ENCODE measurements around the gene ARHGEF28.

ARHGEF28 gene

DNA sequence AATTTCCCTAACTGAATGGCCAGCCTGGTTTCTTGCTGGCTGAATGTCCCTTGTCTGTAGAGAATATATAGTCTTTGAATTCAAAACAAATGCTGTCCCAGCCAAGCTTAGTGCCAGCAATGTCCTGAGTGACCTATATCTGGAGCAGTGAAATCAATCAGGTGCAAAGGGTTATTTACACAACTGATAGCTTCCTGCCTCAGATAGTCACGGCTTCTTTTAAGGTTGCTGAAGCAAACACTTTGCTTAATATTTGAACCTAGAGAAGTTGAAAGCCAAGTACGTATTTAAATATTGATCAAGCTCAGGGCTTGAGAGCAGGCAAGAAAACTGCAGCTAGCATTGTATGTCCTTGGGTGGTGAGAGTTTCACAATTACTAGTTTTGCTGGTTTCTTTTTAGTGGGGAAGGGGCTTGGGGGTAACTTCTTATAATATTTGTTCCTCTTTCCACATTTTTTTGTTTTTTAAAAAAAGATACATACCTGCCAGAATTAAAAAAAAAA, 2.0 kb upstream of the ARHGEF28 start:
- no peak for DNase-seq

DNA sequence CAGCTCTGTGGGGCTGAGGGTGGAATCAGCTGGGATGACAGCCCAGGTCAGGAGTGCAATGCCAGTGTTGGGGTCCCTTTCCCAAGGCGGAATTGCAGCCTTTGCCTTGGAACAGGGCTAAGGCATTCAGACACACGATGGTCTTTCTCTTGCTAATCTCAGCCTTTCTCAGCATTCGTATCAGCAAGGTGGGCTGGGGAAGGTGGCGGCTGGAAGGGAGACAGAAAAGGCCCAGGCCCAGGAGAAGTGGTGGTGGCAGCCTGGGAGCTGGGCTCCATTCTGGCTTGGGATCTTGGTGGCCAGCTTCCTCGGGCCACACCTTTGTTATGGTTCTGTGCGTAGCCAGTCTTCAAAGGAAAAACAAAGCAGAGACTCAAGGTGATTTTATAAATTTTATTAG, 1.1 kb upstream of the ARHGEF28 start:
- DNase-seq: no peak

DNA sequence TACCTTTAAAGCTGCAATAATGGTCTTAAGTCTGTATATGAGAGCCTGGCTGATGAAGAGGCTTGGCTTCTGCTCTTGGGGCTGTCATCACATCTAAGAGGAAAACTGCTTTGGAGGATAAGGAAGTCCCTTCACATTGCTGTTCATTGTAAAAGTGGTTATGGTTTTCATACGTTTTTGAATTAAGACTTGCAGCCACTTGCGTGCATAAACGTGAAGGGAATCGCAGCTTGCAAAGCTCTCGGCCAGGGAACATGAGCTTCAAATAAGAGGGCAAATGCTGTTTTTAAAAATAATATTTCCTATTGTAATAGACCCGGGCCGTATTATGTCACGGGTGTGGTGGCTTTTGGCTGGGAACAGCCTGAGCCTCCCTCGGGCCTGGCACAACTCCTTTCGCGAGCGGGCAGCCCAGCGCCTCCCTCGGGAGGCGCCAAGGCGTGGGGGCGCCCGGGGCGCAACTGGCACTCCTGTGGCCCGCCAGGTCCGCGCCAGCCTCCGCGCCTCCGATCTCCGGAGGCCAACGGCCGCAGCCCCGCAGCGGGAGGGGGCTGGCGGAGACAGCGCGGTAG, 538 bp upstream of the ARHGEF28 start:
- DNase-seq: no peak

DNA sequence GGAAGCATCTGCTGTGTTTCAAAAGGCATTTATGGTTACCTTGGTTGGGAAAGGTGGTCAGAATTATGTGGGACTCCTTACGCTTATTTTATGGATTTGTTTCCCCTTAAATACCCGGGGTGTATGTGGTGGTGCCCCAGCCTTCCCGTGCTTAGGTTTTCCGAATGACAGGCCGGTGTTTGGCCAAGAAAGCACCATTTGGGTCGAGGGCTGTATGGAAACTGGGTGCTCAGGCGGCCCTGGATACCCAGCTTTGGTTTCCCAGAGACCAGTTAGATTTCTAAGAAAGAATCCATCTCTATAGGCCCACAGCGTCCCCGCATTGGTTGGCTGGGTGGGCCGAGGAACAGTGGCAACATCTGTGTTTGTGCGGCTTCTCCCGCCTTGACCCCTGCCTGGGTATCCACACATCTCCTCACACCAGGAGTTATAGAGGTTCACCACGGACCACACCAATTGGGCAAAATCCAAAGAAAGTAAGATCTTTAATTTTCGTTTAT, 868 bp downstream of the ARHGEF28 start:
- no peak for DNase-seq

DNA sequence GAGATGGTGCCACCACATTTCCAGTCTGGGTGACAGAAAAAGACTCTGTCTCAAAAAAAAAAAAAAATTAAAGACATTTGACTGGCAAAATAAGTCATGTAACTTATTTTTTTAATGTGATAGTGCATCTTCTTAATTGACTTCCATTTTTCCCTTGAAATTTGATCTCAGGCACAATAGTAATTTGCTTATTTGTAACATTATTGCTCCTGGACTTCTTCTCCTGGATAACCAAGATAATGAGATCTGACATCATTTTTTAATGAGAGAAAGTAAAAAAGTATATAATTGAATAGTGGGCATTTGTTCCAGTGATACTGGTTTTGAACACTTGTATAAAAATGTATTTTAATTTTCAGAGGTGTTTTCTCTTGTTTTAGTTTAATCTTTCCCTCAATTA, 3.5 kb downstream of the ARHGEF28 start:
- no peak for DNase-seq

DNA sequence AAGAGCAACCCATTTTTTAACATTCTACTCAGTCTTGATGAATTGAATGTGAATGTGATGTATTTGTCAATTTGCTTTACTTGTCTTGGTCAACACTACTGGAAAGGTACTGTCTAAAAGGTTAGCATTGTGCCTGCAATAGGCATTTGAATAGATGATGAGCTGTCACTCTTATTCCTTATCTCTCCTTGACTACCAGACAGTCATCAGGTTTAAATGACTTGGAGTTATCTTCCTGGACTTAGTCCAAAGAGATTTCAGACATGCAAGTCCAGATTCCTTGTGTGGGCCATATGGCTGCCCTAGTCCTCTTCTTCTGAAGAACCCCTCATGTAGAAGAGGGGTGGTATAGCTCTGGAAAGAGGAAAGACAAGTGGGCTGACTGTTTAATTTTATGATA, 4.8 kb downstream of the ARHGEF28 start:
- DNase-seq: no peak

DNA sequence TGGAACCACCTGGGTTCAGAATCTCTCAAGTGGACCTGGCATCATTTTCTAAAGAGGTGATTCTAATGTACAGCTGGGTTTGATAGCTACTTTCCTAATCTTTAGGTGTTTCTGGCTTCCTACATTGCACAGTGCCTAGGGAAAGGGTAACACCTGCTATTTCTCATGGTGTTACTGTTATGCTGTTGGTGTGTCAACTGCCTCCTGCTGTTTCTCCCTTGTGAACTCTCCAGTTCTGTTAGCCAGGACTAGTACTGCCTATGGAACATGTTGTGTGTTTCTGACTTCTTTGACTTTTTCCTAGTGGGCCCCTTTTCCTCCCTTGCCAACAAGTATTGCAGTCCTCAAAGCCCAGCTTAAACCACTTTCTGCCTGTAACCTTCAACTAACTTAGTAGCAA, 5.5 kb downstream of the ARHGEF28 start:
- DNase-seq: no peak

DNA sequence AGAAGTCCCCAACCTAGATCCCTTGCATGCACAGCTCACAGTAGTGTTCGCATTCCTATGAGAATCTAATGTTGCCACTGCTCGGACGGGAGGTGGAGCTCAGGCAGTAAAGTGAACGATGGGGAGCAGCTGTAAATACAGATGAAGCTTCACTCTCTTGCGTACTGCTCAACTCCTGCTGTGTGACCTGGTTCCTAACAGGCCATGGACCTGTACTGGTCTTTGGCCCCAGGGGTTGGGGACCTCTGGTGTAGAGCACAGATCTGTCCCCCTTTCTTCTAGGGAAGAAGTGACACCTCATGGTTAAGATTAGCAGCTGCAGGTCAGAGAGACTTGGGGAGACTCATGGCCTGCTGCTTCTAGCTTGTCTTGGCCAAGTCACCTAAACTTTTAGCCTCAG, 7.1 kb downstream of the ARHGEF28 start:
- DNase-seq: no peak

DNA sequence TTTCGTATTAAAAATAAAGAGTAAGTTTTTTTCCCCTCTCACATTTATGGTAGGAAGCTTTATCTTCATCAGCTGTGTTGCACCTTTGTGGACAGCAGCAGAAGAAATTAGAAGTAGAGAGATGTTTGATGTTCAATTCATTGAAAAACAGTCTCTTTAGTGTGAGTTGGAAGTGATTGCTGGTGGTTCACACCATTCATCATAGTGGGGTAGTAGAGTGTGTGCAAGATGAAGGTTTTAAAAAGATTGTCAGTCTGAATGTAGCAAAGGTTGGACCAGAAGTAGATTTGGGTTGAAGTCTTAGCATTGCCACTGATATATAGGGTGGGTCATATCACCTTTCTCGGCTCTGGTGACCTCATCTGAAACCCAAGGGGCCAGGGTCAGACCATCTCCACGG, 10.4 kb downstream of the ARHGEF28 start:
- no peak for DNase-seq

DNA sequence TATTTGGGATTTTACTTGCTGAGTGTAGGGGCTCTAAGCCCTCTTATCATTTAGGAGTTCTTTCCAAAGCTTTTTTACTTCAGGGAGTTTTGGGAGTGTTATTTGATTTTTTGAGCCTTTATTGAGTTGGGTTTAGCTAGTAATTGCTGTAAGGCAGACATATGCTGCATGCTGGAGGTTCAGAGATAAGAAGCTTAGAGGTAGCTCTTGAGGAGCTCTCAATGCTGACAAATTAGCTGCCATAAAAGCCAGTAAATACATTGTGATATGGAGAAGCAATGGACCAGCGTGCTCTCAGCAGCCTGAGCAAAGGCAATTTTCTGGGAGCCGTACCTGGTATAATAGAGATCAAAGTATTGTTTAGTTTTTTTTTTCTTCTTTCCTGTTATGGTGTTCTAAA, 11.6 kb downstream of the ARHGEF28 start:
- no peak for DNase-seq

DNA sequence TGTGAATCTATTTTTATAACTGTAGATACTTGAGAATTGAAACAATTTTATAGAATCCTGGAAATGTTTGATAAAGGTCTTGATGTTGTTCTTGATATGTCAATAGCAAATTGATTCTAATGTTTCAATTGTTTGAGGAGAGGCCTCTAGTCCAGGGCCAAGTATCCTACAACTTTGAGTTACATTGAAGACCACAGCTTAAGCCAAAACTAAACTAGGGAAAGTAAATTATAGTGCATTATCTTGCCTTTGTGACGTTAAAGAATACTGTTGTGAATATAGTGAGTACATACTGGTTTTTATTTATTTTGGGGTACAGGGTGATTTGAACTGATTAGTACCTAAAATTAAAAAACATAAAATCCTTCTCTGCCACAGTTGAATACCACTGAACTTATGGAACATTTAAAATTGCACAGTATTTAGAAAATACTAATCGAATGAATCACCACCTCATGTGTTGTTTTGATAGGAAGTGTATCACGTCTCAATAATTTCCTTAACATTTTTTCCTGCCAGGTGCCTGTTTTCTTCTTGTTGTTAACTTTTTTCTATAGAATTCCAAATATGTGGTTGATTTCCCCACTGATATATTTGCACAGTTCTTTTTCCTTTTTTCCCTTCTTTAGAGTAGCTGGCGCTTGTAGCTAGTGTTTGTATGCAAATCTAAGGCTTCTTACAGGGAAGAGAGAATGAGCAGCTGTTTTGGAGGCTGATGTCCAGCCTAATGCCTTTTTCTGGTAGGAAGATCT, 12.5 kb downstream of the ARHGEF28 start:
- DNase-seq: no peak

DNA sequence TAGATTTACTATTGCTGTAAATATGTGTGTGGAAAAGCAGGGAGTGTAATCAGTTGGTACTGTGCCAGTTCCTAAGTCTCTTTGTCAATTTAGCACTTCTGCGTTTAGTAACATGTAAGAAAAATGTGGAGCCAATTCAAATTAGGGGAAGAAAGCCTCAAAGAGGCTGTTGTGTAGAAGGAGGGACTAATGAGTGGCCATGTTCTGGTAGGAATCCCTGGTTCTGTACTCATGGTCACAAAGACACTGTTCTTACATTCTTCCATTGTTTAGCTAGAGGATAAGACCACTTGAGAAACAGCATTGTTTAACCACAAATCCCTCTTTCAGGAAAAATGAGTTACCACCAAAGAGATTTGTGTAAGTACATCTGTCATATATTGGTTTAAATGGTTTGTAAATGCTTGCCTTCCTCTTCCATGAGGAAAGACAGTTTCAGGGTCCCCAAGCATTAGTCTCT, 14.9 kb downstream of the ARHGEF28 start:
- DNase-seq: no peak

DNA sequence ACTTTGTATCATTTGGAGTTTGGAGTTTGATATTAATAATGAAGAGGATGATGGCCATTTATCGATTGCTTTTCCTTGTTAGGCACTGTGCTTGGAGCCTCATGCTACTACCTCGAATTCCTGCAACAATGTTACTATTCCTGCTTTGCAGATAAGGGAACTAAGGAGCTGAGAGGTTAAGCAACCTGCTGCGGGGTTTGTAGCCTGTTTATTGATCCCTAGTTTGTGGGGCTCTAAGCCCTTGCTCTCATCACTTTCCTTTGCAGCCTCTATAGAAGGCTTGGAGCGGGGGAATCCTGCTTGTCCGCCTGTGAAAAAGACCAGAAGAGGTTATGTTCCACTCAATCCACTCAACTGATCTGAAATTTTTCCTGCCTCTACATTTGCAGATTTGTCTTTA, 15.8 kb downstream of the ARHGEF28 start:
- no peak for DNase-seq

DNA sequence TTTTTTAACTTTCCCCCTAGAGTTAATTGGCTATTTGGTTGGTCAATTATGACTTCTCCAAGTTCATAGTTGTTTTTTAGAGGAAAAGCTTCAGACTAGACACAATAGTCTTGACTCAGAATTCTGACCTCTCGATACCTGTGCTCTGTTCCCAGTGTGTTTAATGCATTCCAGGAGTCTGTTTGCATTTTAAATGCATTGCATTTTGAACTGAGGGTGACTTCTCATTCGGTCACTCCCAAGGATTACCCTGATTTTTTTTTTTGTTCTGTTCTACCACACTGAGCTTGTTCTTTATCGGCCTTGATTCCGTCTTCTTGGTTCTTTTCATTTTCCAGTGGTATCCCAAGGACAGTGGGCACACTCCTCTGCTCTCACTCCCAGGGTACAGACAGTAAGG, 16.3 kb downstream of the ARHGEF28 start:
- DNase-seq: no peak

DNA sequence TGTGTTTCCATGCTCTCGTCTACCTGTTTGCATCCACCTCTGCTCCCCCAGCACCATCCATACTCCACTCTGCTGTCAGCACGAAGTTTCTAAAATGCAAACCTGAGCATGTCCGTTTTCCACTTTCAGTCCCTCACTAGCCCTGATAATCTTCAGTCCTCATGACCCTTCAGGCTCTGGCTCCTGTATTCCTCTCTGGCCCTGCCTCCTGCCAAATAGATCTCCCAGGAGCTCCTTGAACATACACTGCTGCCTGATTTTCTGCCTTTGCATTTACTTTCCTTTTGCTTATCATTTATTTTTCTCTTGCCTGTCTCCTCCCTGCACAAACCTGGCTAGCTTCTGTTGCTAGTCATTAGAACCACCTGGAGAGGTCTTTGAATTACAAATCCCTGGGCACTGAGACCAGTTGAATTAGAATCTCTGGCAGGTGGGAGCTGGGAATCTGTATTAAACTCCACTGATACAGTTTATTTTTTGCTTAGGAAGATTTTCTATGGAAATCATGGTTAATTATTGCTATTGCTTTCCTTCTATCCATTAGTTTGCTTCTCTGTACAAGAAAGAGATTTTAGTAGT, 18.5 kb downstream of the ARHGEF28 start:
- no peak for DNase-seq

DNA sequence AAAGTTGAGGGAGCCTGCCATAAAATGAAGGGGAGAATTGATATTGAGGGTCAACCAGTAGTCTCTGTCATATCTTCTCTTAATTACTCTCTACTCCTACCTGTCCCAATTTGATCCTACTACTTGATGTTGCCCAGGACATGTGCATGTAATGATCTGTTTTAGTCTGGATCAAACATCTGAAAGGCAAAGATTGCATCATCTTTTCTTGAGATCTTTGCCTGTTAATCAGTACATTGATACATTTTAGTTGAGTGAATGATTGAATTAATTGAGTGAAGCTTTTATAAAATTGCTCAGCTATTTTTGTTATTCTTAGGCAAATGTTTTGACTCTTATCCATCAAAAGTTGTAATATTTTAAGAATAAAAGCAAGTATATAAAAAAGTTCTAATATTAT, 21.7 kb downstream of the ARHGEF28 start:
- DNase-seq: no peak

DNA sequence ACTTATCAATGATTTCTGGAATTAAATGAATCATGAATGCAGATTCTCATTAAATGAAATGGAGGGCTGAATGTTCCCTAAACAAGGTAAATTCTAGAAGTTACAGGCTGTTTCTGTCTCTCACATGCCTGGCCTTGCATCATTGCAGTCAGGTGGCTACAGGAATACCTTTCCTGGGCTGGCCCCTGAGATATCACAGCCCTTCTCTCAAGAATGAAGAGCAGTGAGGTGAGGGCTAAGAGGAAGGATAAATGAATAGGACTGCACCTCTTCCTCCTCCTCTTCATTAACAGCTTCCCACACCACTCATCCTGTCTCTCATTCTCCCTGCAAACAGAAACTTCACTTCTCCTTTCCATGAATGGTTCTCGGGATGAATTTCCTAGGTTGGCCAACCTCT, 22.5 kb downstream of the ARHGEF28 start:
- DNase-seq: no peak

DNA sequence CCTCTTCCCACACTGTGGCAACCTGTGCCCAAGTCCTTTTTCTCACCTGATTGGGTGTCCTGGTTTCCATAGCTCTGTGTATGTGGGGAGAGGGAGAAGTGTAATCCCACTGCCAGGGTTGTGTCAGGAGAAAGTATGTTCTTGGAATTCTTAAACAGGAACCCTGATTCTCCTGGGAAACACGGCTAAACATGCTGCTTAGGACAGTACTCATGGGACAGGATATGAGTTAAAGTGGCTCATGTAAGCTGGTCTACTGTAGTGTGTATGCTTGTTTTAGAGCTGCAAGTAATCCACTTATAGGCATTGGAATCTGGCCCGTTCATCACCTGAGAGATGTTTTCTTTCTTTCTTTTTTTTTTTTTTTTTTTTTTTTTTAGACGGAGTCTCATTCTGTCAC, 23.9 kb downstream of the ARHGEF28 start:
- DNase-seq: no peak

DNA sequence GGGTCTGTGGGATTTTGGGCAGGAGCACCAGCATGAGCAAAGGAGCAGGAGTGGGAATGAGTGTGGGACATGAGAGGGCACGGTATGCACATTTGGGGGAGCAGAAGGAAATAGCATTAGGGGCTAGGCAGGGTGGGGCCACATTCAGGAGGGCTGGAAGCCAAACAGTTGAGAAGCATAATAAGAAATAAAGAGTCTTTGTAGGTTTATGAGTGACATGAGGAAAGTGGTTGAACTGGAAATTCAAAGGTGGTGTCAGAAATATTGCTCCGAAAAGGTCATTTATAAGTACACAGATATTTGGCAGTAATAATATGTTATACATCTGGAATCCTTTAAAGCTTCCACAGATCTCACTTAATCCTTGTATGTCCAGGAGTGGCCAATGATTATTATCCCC, 26.4 kb downstream of the ARHGEF28 start:
- DNase-seq: no peak

DNA sequence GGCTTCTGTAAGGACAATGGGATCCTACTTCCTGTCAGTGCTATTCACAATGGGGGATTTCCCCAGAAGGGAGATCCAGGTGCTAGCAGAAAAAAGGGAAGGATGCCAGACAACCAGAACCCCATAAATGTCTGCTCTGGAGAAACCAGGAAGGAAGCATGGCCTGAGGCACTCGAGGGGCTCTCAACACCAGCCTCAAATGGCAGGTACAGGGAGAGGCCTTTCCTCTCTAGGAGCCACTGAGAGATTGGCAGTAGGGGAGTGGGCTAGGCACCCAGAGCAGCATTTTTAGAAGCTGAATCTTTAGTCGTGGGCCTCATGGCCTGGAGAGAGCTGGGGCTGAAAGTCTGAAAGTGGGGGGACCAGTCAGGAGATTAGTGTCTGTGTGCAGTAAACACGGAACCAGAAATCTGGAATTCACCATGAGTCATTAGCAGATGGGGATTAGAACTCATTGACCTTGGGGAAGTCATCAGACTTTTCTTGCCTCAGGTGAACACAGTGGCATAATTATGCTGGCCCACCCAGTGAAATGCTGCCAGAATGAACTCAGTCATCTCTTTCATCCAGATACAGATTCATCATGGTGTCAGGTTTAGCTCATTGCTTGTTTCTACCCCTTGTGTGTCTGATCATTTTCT, 28.3 kb downstream of the ARHGEF28 start:
- peak; percentile 88 for DNase-seq

DNA sequence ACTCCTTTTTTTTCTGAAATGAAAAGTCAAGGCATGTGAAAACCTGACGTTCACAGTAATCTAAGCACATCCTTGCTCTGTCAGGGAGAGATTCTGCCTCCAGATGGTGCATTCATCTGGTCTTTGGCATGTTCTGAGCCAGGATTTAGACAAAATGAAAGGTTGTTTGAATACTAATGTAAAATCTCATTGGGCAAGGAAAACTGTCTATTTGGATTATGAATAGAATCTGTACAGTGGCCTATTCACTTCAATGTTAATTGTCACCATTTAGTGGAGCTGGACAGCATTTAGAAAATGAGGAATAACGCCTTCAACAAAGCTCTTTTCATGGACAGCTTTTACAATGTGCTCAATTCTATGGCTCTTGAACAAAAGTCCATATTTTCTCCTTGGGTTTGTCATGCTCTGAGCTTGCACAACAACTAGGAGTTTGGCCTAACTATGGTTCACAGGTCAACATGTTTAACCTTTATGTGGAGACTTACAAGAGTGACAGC, 28.9 kb downstream of the ARHGEF28 start:
- DNase-seq: no peak

DNA sequence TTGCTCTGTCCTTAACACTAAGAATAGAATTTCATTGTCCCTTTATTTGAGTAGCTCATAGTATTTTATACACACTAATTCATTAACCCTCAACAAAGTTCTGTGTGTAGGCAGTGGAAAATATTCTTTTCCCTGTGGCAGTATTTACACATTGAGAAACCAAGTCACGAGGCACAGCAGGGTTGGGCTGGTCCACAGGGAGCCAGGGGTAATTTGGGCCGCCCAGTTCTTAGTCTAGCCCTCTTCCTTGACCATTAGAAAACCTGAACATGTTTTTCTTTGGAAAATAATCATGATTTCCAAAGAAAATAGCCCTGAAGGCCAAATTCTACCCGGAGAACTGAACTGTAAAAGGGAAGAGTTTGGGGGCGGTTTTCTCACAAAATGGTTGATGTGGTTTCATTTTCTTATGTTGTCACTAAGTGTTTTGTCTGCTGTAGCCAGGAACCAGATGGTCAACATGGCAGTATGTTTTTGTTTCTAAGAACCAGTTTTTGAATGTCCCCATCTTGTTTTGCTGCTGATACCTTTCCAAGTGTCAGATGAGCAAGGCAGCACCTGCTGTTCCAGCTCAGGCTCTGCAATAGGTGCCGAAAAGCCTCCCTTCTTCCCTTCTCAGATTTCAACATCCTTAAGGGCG, 29.6 kb downstream of the ARHGEF28 start:
- DNase-seq: peak; percentile 51

DNA sequence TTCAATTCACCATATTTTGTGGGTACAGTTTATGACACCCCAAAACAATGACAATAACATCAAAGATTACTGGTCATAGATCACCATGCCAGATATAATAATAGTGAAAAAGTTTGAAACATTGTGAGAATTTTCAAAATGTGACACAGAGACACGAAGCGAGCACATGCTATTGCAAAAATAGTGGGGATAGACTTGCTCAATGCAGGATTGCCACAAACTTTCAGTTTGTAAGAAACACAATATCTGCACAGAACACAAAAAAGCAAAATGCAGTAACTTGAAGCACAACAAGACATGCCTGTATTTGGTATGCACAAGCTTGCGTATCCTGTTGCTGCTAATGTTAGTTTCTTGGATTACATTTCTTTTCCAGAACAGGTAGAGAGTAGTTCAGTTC, 35.8 kb downstream of the ARHGEF28 start:
- no peak for DNase-seq

Measured in DMS 273 treated with DMSO at 0.1 percent for 48 hours (cell line).